Endothelial cell of umbilical vein (primary cell): ENCODE results near the gene PODNL1.

Source experiments
- CTCF ChIP-seq, 2 donors: IDR thresholded peaks; 1 replicate in 1 of 2; 2 replicates in 1 of 2; pipeline ENCODE4 v1.5.1; 2011; ENCODE audit warnings: low read length in 2 of 2, mild to moderate bottlenecking in 2 of 2, moderate library complexity in 2 of 2, control low read depth in 1 of 2, inconsistent platforms in 1 of 2, low read depth in 1 of 2; ENCODE audit not compliant: insufficient read depth in 1 of 2; ENCODE audit errors: extremely low read depth in 1 of 2
- EZH2 ChIP-seq: IDR thresholded peaks from 2 replicates; pipeline ENCODE4 v1.6.1; 2012; ENCODE audit warnings: borderline replicate concordance, low read depth, mild to moderate bottlenecking, moderate library complexity, low read length, inconsistent platforms; ENCODE audit not compliant: severe bottlenecking
- FOS ChIP-seq: IDR thresholded peaks from 2 replicates; pipeline ENCODE4 v1.6.1; 2011; ENCODE audit warnings: mild to moderate bottlenecking, low read length, moderate library complexity, borderline replicate concordance; ENCODE audit not compliant: insufficient read depth
- GATA2 ChIP-seq: IDR thresholded peaks from 2 replicates; pipeline ENCODE4 v1.7.0; 2011; ENCODE audit warnings: low read depth, mild to moderate bottlenecking, moderate library complexity, mixed read lengths, low read length; ENCODE audit not compliant: insufficient read length, insufficient read depth
- JUN ChIP-seq: IDR thresholded peaks from 2 replicates; pipeline ENCODE4 v1.6.1; 2011; ENCODE audit warnings: borderline replicate concordance, low read depth; ENCODE audit not compliant: insufficient read length, insufficient read depth
- MAX ChIP-seq: IDR thresholded peaks from 2 replicates; pipeline ENCODE4 v1.6.1; 2011; ENCODE audit not compliant: insufficient read depth, insufficient read length
- MYC ChIP-seq: IDR thresholded peaks from one replicate; pipeline ENCODE4 v1.6.1; 2011; ENCODE audit warnings: mild to moderate bottlenecking, low read depth, low read length
- POLR2A ChIP-seq: IDR thresholded peaks from 2 replicates; pipeline ENCODE4 v1.6.1; 2012; ENCODE audit warnings: low read depth, mild to moderate bottlenecking, control low read depth, low read length
- POLR2AphosphoS5 ChIP-seq: IDR thresholded peaks from 2 replicates; pipeline ENCODE4 v1.6.1; 2012; ENCODE audit warnings: low read depth, mild to moderate bottlenecking, control low read depth, low read length, moderate library complexity; ENCODE audit not compliant: insufficient read depth

GRCh38 chr19:13884726-13885591, 53.3 kb downstream of the PODNL1 start:
- no peak for TF ChIP-seq MAX
- no peak for TF ChIP-seq CTCF (IDR thresholded peaks at IDR 0.05; ENCODE audit: extremely low read depth in 1 of 2, insufficient read depth in 1 of 2, low read depth in 1 of 2, low read length in 2 of 2)
- no peak for TF ChIP-seq POLR2AphosphoS5
- no peak for TF ChIP-seq EZH2
- no peak for TF ChIP-seq POLR2A
- no peak for TF ChIP-seq FOS
- no peak for TF ChIP-seq MYC
- TF ChIP-seq GATA2 = no peak
- no peak for TF ChIP-seq JUN
